Measurements from ENCODE around the gene ZNF57. TPM values are rescaled to one million over a fixed set of nuclear protein-coding genes. Genes with fewer than 3 reads are reported as not detected.

Gene ZNF57
- total and polyA plus RNA-seq, 9 of the 15 experiments (the other 6 are each of a cell fraction or from before 2014, with no cell fraction given) = 3.9 to 13.5 (median 7.8) TPM

DNA sequence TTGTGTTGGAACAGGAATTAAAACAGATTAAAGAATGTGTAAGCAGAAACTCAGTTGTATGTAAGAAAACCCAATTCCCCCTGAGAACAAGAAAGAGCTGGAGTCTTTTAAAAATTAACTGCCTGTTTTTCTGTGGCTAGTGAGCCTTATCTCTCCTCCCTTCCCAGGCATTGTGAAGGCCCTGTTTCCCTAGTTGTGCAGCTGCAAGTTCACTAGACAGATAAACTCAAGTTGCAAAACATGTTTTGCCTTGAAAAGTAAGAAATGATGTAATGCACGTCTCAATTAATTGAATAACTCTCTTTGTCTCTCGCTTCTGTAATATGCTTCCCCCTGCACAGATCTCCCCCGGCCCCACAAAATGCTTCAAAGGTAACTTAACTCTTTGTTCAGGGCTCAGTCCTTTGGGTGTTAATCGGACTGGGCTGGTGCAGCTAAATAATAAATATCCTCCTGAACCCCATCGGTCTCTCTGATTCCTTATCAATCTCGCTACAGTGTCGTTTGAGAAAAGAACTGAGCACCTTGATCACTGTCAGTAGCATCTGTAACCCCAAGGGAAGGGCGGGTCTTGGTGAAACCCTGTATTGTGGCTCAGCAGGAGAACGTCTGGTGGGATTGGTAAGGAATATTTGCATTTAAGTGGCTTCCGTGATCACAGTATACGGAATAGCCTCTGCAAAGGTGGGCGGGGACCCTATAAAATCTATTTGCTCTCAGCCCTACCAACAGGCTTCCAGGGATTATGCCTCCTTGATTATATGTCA lies 35.2 kb upstream of the ZNF57 start (continued):
- TF ChIP-seq ZKSCAN3 (CRISPR knock-in tag; IDR thresholded peaks at IDR 0.05) = no peak
- TF ChIP-seq TBL1XR1 (IDR thresholded peaks at IDR 0.05; ENCODE audit: low read length in 2 of 2) = peak; percentile 40 to 74; a peak in 3 of 4 replicates
- TF ChIP-seq ZNF695 (CRISPR knock-in tag; IDR thresholded peaks at IDR 0.05) = no peak
- no peak for TF ChIP-seq DEAF1 (CRISPR knock-in tag; IDR thresholded peaks at IDR 0.05)
- TF ChIP-seq ZZZ3 (IDR thresholded peaks at IDR 0.05) = no peak
- no peak for TF ChIP-seq IRF1 (CRISPR knock-in tag; IDR thresholded peaks at IDR 0.05; ENCODE audit: borderline replicate concordance)
- TF ChIP-seq NCOA6 (IDR thresholded peaks at IDR 0.05) = no peak
- TF ChIP-seq ZBTB43 (CRISPR knock-in tag; IDR thresholded peaks at IDR 0.05) = no peak
- TF ChIP-seq TAL1 (IDR thresholded peaks at IDR 0.05) = peak; percentile 88
- no peak for TF ChIP-seq SRSF9 (IDR thresholded peaks at IDR 0.05; ENCODE audit: borderline replicate concordance, low read depth, low read length)
- peak; percentile 87 for TF ChIP-seq GATA2 (CRISPR knock-in tag; IDR thresholded peaks at IDR 0.05)
- no peak for TF ChIP-seq HDAC8 (tag; IDR thresholded peaks at IDR 0.05)
- no peak for TF ChIP-seq FOXO4 (CRISPR knock-in tag; IDR thresholded peaks at IDR 0.05)
- TF ChIP-seq ATF7 (IDR thresholded peaks at IDR 0.05) = peak; percentile 91
- no peak for TF ChIP-seq NFIX (CRISPR knock-in tag; IDR thresholded peaks at IDR 0.05; ENCODE audit: low read depth)
- TF ChIP-seq DPF2 (IDR thresholded peaks at IDR 0.05) = peak; percentile 86
- no peak for TF ChIP-seq HLTF (IDR thresholded peaks at IDR 0.05)
- TF ChIP-seq FOS (IDR thresholded peaks at IDR 0.05; ENCODE audit: extremely low read depth, insufficient read length) = no peak
- no peak for TF ChIP-seq ZNF561 (CRISPR knock-in tag; conservative IDR thresholded peaks at IDR 0.05)
- TF ChIP-seq ZNF316 (IDR thresholded peaks at IDR 0.05) = no peak
- no peak; the same call in 1 of the 2 replicates for TF ChIP-seq ZEB2 (IDR thresholded peaks at IDR 0.05)
- TF ChIP-seq HMBOX1 (IDR thresholded peaks at IDR 0.05) = peak; percentile 82
- TF ChIP-seq KDM5B (IDR thresholded peaks at IDR 0.05; ENCODE audit: insufficient replicate concordance, low read depth, low read length) = no peak
- TF ChIP-seq SAFB2 (IDR thresholded peaks at IDR 0.05; ENCODE audit: borderline replicate concordance, low read depth, low read length, severe bottlenecking) = no peak
- no peak for TF ChIP-seq ZNF212 (CRISPR knock-in tag; IDR thresholded peaks at IDR 0.05)
- no peak for TF ChIP-seq SP1 (CRISPR knock-in tag; IDR thresholded peaks at IDR 0.05)

Measured in K562 (cell line).